ENCODE measurements around the gene NOL12.
"Not testable (repeated sequence)": the region's sequence is repeated elsewhere in the genome, so short reads cannot be mapped to it uniquely, and the experiment has no call there.

DNA sequence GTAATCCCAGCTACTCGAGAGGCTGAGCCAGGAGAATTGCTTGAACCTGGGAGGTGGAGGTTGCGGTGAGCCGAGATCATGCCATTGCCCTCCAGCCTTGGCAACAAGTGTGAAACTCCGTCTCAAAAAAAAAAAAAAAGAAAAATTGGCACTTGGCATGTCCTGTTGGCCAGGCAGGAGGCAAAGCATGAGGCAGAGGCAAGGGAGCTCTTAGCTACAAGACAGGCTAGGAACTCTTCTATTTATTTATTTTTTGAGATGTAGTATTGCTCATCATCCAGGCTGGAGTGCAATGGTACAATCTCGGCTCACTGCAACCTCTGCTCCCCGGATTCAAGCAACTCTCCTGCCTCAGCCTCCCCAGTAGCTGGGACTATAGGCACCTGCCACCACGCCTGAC, 8.0 kb downstream of the NOL12 start:
- TF ChIP-seq EP300 (IDR thresholded peaks at IDR 0.05); POLR2A (IDR thresholded peaks at IDR 0.05; ENCODE audit: low read depth): not testable (repeated sequence)

Measured in esophagus muscularis mucosa (tissue), 2 donors.